ENCODE data around the gene SMIM22.
"Not testable (repeated sequence)": the region's sequence is repeated elsewhere in the genome, so short reads cannot be mapped to it uniquely, and the experiment has no call there.

SMIM22 gene

GRCh38 chr16:4768549-4769305, 26.4 kb upstream of the SMIM22 start:
- DNase-seq (ENCODE audit: low spot score), result peak; percentile 90

GRCh38 chr16:4769306-4769638, 25.9 kb upstream of the SMIM22 start:
- no peak for DNase-seq (ENCODE audit: low spot score)

GRCh38 chr16:4771646-4772045, 23.5 kb upstream of the SMIM22 start:
- no peak for DNase-seq (ENCODE audit: low spot score)

- DNase-seq (ENCODE audit: low spot score), result no peak
Observed at GRCh38 chr16:4772351-4772750, 22.8 kb upstream of the SMIM22 start.

GRCh38 chr16:4775005-4775404, 20.2 kb upstream of the SMIM22 start:
- no peak for DNase-seq (ENCODE audit: low spot score)

GRCh38 chr16:4776141-4776705, 18.9 kb upstream of the SMIM22 start:
- no peak for DNase-seq (ENCODE audit: low spot score)

GRCh38 chr16:4777339-4778049, 17.7 kb upstream of the SMIM22 start:
- DNase-seq (ENCODE audit: low spot score), result no peak

- DNase-seq (ENCODE audit: low spot score), result no peak
Observed at GRCh38 chr16:4778050-4778392, 17.1 kb upstream of the SMIM22 start.

- DNase-seq (ENCODE audit: low spot score), result no peak
Observed at GRCh38 chr16:4780235-4780634, 14.9 kb upstream of the SMIM22 start.

- no peak for DNase-seq (ENCODE audit: low spot score)
Observed at GRCh38 chr16:4783251-4783950, 11.8 kb upstream of the SMIM22 start.

- DNase-seq (ENCODE audit: low spot score), result no peak
Observed at GRCh38 chr16:4783951-4784336, 11.2 kb upstream of the SMIM22 start.

- DNase-seq (ENCODE audit: low spot score), result not testable (repeated sequence)
Observed at GRCh38 chr16:4784444-4784987, 10.7 kb upstream of the SMIM22 start.

GRCh38 chr16:4785758-4786433, 9.3 kb upstream of the SMIM22 start:
- DNase-seq (ENCODE audit: low spot score), result no peak

- no peak for DNase-seq (ENCODE audit: low spot score)
Observed at GRCh38 chr16:4787068-4787467, 8.1 kb upstream of the SMIM22 start.

GRCh38 chr16:4787627-4788482, 7.3 kb upstream of the SMIM22 start, which contains the start of gene SEPTIN12:
Gene SEPTIN12, minus strand, starts transcription at chr16:4788345. Its CDS starts 700 bp downstream, at chr16:4787645.
- no peak for DNase-seq (ENCODE audit: low spot score)

- DNase-seq (ENCODE audit: low spot score), result no peak
Observed at GRCh38 chr16:4788489-4788889, 6.7 kb upstream of the SMIM22 start.

- no peak for DNase-seq (ENCODE audit: low spot score)
Observed at GRCh38 chr16:4788910-4789309, 6.3 kb upstream of the SMIM22 start.

GRCh38 chr16:4790261-4790660, 4.9 kb upstream of the SMIM22 start:
- no peak for DNase-seq (ENCODE audit: low spot score)

GRCh38 chr16:4790871-4791270, 4.3 kb upstream of the SMIM22 start:
- DNase-seq (ENCODE audit: low spot score), result no peak

GRCh38 chr16:4792951-4793513, 2.1 kb upstream of the SMIM22 start:
- DNase-seq (ENCODE audit: low spot score), result no peak
